ENCODE results near the gene GPS1. TPM values are rescaled to one million over a fixed set of nuclear protein-coding genes. Genes with fewer than 3 reads are reported as not detected.

The GPS1 gene
- total and polyA plus RNA-seq, 9 of the 15 experiments (the other 6 are each of a cell fraction or from before 2014, with no cell fraction given), result 3.1 to 167 (median 69.9) TPM

GRCh38 chr17:82063424-82064415 is 12.0 kb downstream of the GPS1 start (continued):
- TF ChIP-seq ZBTB5 (IDR thresholded peaks at IDR 0.05), result no peak
- no peak for TF ChIP-seq RUNX1 (IDR thresholded peaks at IDR 0.05; ENCODE audit: low read depth)
- TF ChIP-seq FOXP1 (CRISPR knock-in tag; IDR thresholded peaks at IDR 0.05), result no peak
- no peak for TF ChIP-seq ZNF518B (CRISPR knock-in tag; IDR thresholded peaks at IDR 0.05)
- no peak for TF ChIP-seq TEAD2 (tag; IDR thresholded peaks at IDR 0.05)

Measured in K562 (cell line).